ENCODE measurements around the gene RAX2.

Gene RAX2

GRCh38 chr19:3775831-3776230, 3.8 kb upstream of the RAX2 start:
- H3K36me3 ChIP-seq (ENCODE audit: control insufficient read depth in 1 of 2, insufficient read depth in 2 of 2, low read length in 2 of 2): no peaks in the 10 kb centered on the region
- no peak for DNase-seq
- no peak overlapping the region for H4K91ac ChIP-seq (ENCODE audit: low read depth, low read length)
- no peak overlapping the region for H4K8ac ChIP-seq (ENCODE audit: low read depth, low read length)
- H2AFZ ChIP-seq (ENCODE audit: insufficient read depth, low read length, poor library complexity): no peak overlapping the region
- H3K4me2 ChIP-seq (ENCODE audit: low read length): no peak overlapping the region
- H3K79me1 ChIP-seq (ENCODE audit: low read length): no peaks in the 10 kb centered on the region
- no peak overlapping the region for H4K12ac ChIP-seq (ENCODE audit: low read depth, low read length)
- no peak overlapping the region for H2BK5ac ChIP-seq (ENCODE audit: low read depth, low read length, poor library complexity)
- H3K18ac ChIP-seq (ENCODE audit: low read length): no peak overlapping the region
- H2BK12ac ChIP-seq (ENCODE audit: low read length): no peak overlapping the region
- H3K4me1 ChIP-seq (ENCODE audit: control insufficient read depth in 1 of 2, insufficient read depth in 2 of 2, low read length in 2 of 2): no peaks in the 10 kb centered on the region
- peaks cover 7% of the 10 kb centered on the region for H3K9me3 ChIP-seq (ENCODE audit: insufficient read depth, low read depth, low read length)
- no peak overlapping the region for H3K23ac ChIP-seq (ENCODE audit: low read length)
- H3K9ac ChIP-seq (ENCODE audit: low read length): no peak overlapping the region
- H3K27ac ChIP-seq (ENCODE audit: low read depth, low read length): no peak overlapping the region
- no CpG with 5 or more reads among the region's 5 CpGs for WGBS (ENCODE audit: extremely low coverage, insufficient coverage, insufficient read length)
- H3K14ac ChIP-seq (ENCODE audit: low read length): no peak overlapping the region
- H3K79me2 ChIP-seq (ENCODE audit: control insufficient read depth, insufficient read depth, low read length, poor library complexity): no peaks in the 10 kb centered on the region
- no peak overlapping the region for H3K4me3 ChIP-seq (ENCODE audit: low read depth, low read length)
- no peak overlapping the region for H2AK5ac ChIP-seq (ENCODE audit: low read length)
- no peaks in the 10 kb centered on the region for H3K27me3 ChIP-seq (ENCODE audit: insufficient read depth, low read length)
- no peak overlapping the region for H2BK120ac ChIP-seq (ENCODE audit: insufficient read depth, low read length, poor library complexity)
- H3K4ac ChIP-seq (ENCODE audit: low read depth, low read length): no peak overlapping the region

- Histone ChIP-seq H3K79me2 (ENCODE audit: control insufficient read depth, insufficient read depth, low read length, poor library complexity) (no peaks in the 10 kb centered on the region), H2AK5ac (ENCODE audit: low read length) (no peak overlapping the region), H3K4me2 (ENCODE audit: low read length) (no peak overlapping the region), H2BK12ac (ENCODE audit: low read length) (no peak overlapping the region), H4K12ac (ENCODE audit: low read depth, low read length) (no peak overlapping the region), H3K23ac (ENCODE audit: low read length) (no peak overlapping the region), H4K91ac (ENCODE audit: low read depth, low read length) (no peak overlapping the region), H3K14ac (ENCODE audit: low read length) (no peak overlapping the region), H3K27me3 (ENCODE audit: insufficient read depth, low read length) (no peaks in the 10 kb centered on the region), H3K27ac (ENCODE audit: low read depth, low read length) (no peak overlapping the region), H3K4ac (ENCODE audit: low read depth, low read length) (no peak overlapping the region), H2BK5ac (ENCODE audit: low read depth, low read length, poor library complexity) (no peak overlapping the region), H3K4me3 (ENCODE audit: low read depth, low read length) (no peak overlapping the region), H3K18ac (ENCODE audit: low read length) (no peak overlapping the region), H4K8ac (ENCODE audit: low read depth, low read length) (no peak overlapping the region), H3K79me1 (ENCODE audit: low read length) (no peaks in the 10 kb centered on the region), H2BK120ac (ENCODE audit: insufficient read depth, low read length, poor library complexity) (no peak overlapping the region), H3K36me3 (ENCODE audit: control insufficient read depth in 1 of 2, insufficient read depth in 2 of 2, low read length in 2 of 2) (no peaks in the 10 kb centered on the region), H3K9ac (ENCODE audit: low read length) (no peak overlapping the region), H3K9me3 (ENCODE audit: insufficient read depth, low read depth, low read length) (peaks cover 4% of the 10 kb centered on the region), H2AFZ (ENCODE audit: insufficient read depth, low read length, poor library complexity) (no peak overlapping the region), H3K4me1 (ENCODE audit: control insufficient read depth in 1 of 2, insufficient read depth in 2 of 2, low read length in 2 of 2) (no peaks in the 10 kb centered on the region)
- no CpG with 5 or more reads among the region's 2 CpGs for WGBS (ENCODE audit: extremely low coverage, insufficient coverage, insufficient read length)
- no peak for DNase-seq
Observed at GRCh38 chr19:3775374-3775711, 3.3 kb upstream of the RAX2 start.

GRCh38 chr19:3774621-3775373, 2.8 kb upstream of the RAX2 start:
- Histone ChIP-seq H3K9me3 (ENCODE audit: insufficient read depth, low read depth, low read length) (peaks cover 4% of the 10 kb centered on the region), H3K4me1 (ENCODE audit: control insufficient read depth in 1 of 2, insufficient read depth in 2 of 2, low read length in 2 of 2) (no peaks in the 10 kb centered on the region), H3K23ac (ENCODE audit: low read length) (no peak overlapping the region), H3K36me3 (ENCODE audit: control insufficient read depth in 1 of 2, insufficient read depth in 2 of 2, low read length in 2 of 2) (no peaks in the 10 kb centered on the region), H3K27ac (ENCODE audit: low read depth, low read length) (no peak overlapping the region), H4K91ac (ENCODE audit: low read depth, low read length) (no peak overlapping the region), H3K4me2 (ENCODE audit: low read length) (no peak overlapping the region), H2BK5ac (ENCODE audit: low read depth, low read length, poor library complexity) (no peak overlapping the region), H3K9ac (ENCODE audit: low read length) (no peak overlapping the region), H3K14ac (ENCODE audit: low read length) (no peak overlapping the region), H4K8ac (ENCODE audit: low read depth, low read length) (no peak overlapping the region), H2AFZ (ENCODE audit: insufficient read depth, low read length, poor library complexity) (no peak overlapping the region), H3K79me1 (ENCODE audit: low read length) (no peaks in the 10 kb centered on the region), H3K18ac (ENCODE audit: low read length) (no peak overlapping the region), H2BK120ac (ENCODE audit: insufficient read depth, low read length, poor library complexity) (no peak overlapping the region), H3K27me3 (ENCODE audit: insufficient read depth, low read length) (no peaks in the 10 kb centered on the region), H2BK12ac (ENCODE audit: low read length) (no peak overlapping the region), H3K4ac (ENCODE audit: low read depth, low read length) (no peak overlapping the region), H3K79me2 (ENCODE audit: control insufficient read depth, insufficient read depth, low read length, poor library complexity) (no peaks in the 10 kb centered on the region), H2AK5ac (ENCODE audit: low read length) (no peak overlapping the region), H4K12ac (ENCODE audit: low read depth, low read length) (no peak overlapping the region), H3K4me3 (ENCODE audit: low read depth, low read length) (no peak overlapping the region)
- WGBS (ENCODE audit: extremely low coverage, insufficient coverage, insufficient read length): no CpG with 5 or more reads among the region's 25 CpGs
- no peak for DNase-seq

- Histone ChIP-seq H3K36me3 (ENCODE audit: control insufficient read depth in 1 of 2, insufficient read depth in 2 of 2, low read length in 2 of 2) (peaks cover 0 to 2% of the 10 kb centered on the region in 2 experiments), H3K18ac (ENCODE audit: low read length) (no peak overlapping the region), H3K4ac (ENCODE audit: low read depth, low read length) (no peak overlapping the region), H2AK5ac (ENCODE audit: low read length) (no peak overlapping the region), H2AFZ (ENCODE audit: insufficient read depth, low read length, poor library complexity) (no peak overlapping the region), H3K9me3 (ENCODE audit: insufficient read depth, low read depth, low read length) (peaks cover 4% of the 10 kb centered on the region), H4K91ac (ENCODE audit: low read depth, low read length) (no peak overlapping the region), H3K27ac (ENCODE audit: low read depth, low read length) (no peak overlapping the region), H3K23ac (ENCODE audit: low read length) (no peak overlapping the region), H3K14ac (ENCODE audit: low read length) (no peak overlapping the region), H2BK120ac (ENCODE audit: insufficient read depth, low read length, poor library complexity) (no peak overlapping the region), H3K9ac (ENCODE audit: low read length) (no peak overlapping the region), H3K27me3 (ENCODE audit: insufficient read depth, low read length) (no peaks in the 10 kb centered on the region), H2BK12ac (ENCODE audit: low read length) (no peak overlapping the region), H3K4me3 (ENCODE audit: low read depth, low read length) (no peak overlapping the region), H4K8ac (ENCODE audit: low read depth, low read length) (no peak overlapping the region), H3K79me2 (ENCODE audit: control insufficient read depth, insufficient read depth, low read length, poor library complexity) (no peaks in the 10 kb centered on the region), H4K12ac (ENCODE audit: low read depth, low read length) (no peak overlapping the region), H2BK5ac (ENCODE audit: low read depth, low read length, poor library complexity) (no peak overlapping the region), H3K4me1 (ENCODE audit: control insufficient read depth in 1 of 2, insufficient read depth in 2 of 2, low read length in 2 of 2) (no peaks in the 10 kb centered on the region), H3K4me2 (ENCODE audit: low read length) (no peak overlapping the region), H3K79me1 (ENCODE audit: low read length) (no peaks in the 10 kb centered on the region)
- WGBS (ENCODE audit: extremely low coverage, insufficient coverage, insufficient read length): no CpG with 5 or more reads among the region's 12 CpGs
- DNase-seq: no peak
Observed at GRCh38 chr19:3773814-3774515, 1.9 kb upstream of the RAX2 start.

All from trophoblast cell (in vitro differentiated cells and primary cell).